ENCODE results near the gene RRP7A. TPM values are rescaled to one million over a fixed set of nuclear protein-coding genes. Genes with fewer than 3 reads are reported as not detected.
"Not testable (repeated sequence)": the region's sequence is repeated elsewhere in the genome, so short reads cannot be mapped to it uniquely, and the experiment has no call there.

The RRP7A gene
- polyA plus RNA-seq, 1 donor: 20.0 TPM

- DNase-seq: no peak
- Histone ChIP-seq H3K36me3 (ENCODE audit: control insufficient read depth, insufficient read depth, low read length) (no peaks in the 10 kb centered on the region), H3K9me3 (ENCODE audit: control insufficient read depth, low read depth, low read length) (peaks cover 6% of the 10 kb centered on the region), H3K27ac (ENCODE audit: low read length) (peak overlapping the region; percentile 14), H3K27me3 (ENCODE audit: control insufficient read depth, insufficient read depth, low read length) (no peaks in the 10 kb centered on the region), H3K4me3 (ENCODE audit: low read length) (peak overlapping the region; percentile 27), H3K4me1 (ENCODE audit: control insufficient read depth, insufficient read depth, low read length) (peaks cover 19% of the 10 kb centered on the region)
- no CpG with 5 or more reads among the region's 26 CpGs for WGBS (ENCODE audit: insufficient coverage, low lambda C conversion rate)
Observed at GRCh38 chr22:42500836-42501179, 18.8 kb downstream of the RRP7A start.

- DNase-seq: peak; percentile 82 to 88
- Histone ChIP-seq H3K27me3 (ENCODE audit: control insufficient read depth, insufficient read depth, low read length) (no peaks in the 10 kb centered on the region), H3K4me1 (ENCODE audit: control insufficient read depth, insufficient read depth, low read length) (peaks cover 19% of the 10 kb centered on the region), H3K9me3 (ENCODE audit: control insufficient read depth, low read depth, low read length) (peaks cover 6% of the 10 kb centered on the region), H3K36me3 (ENCODE audit: control insufficient read depth, insufficient read depth, low read length) (no peaks in the 10 kb centered on the region), H3K27ac (ENCODE audit: low read length) (peak overlapping the region; percentile 70), H3K4me3 (ENCODE audit: low read length) (peak overlapping the region; percentile 27)
- no CpG with 5 or more reads among the region's 56 CpGs for WGBS (ENCODE audit: insufficient coverage, low lambda C conversion rate)
Observed at GRCh38 chr22:42500161-42500835, 19.3 kb downstream of the RRP7A start.

DNA sequence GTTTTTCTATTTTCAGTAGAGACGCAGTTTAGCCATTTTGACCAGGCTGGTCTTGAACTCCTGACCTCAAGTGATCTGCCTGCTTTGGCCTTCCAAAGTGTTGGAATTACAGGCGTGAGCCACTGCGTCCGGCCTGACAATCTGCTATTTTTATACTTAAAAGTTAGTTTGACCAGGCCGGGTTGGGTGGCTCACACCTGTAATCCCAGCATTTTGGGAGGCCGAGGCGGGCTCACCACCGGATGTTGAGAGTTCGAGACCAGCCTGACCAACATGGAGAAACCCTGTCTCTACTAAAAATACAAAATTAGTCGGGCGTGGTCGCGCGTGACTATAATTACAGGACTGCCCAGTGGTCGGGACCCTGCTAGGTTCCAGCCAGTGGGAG is 19.8 kb downstream of the RRP7A start:
- not testable (repeated sequence) for H3K9me3 ChIP-seq (ENCODE audit: control insufficient read depth, low read depth, low read length); DNase-seq; H3K36me3 ChIP-seq (ENCODE audit: control insufficient read depth, insufficient read depth, low read length); H3K27me3 ChIP-seq (ENCODE audit: control insufficient read depth, insufficient read depth, low read length); H3K4me3 ChIP-seq (ENCODE audit: low read length)
- H3K27ac ChIP-seq (ENCODE audit: low read length): peak overlapping the region; percentile 70
- H3K4me1 ChIP-seq (ENCODE audit: control insufficient read depth, insufficient read depth, low read length): peaks cover 19% of the 10 kb centered on the region
- no CpG with 5 or more reads among the region's 15 CpGs for WGBS (ENCODE audit: insufficient coverage, low lambda C conversion rate)

GRCh38 chr22:42495533-42496141 is 24.0 kb downstream of the RRP7A start:
- not testable (repeated sequence) for DNase-seq; H3K27me3 ChIP-seq (ENCODE audit: control insufficient read depth, insufficient read depth, low read length); H3K4me3 ChIP-seq (ENCODE audit: low read length); H3K27ac ChIP-seq (ENCODE audit: low read length); H3K9me3 ChIP-seq (ENCODE audit: control insufficient read depth, low read depth, low read length); H3K36me3 ChIP-seq (ENCODE audit: control insufficient read depth, insufficient read depth, low read length)
- no CpG with 5 or more reads among the region's 10 CpGs for WGBS (ENCODE audit: insufficient coverage, low lambda C conversion rate)
- H3K4me1 ChIP-seq (ENCODE audit: control insufficient read depth, insufficient read depth, low read length): peaks cover 16% of the 10 kb centered on the region

GRCh38 chr22:42493393-42493792 is 26.2 kb downstream of the RRP7A start:
- no CpG with 5 or more reads among the region's 6 CpGs for WGBS (ENCODE audit: insufficient coverage, low lambda C conversion rate)
- Histone ChIP-seq H3K9me3 (ENCODE audit: control insufficient read depth, low read depth, low read length) (no peaks in the 10 kb centered on the region), H3K4me1 (ENCODE audit: control insufficient read depth, insufficient read depth, low read length) (peaks cover 6% of the 10 kb centered on the region), H3K27ac (ENCODE audit: low read length) (no peak overlapping the region), H3K4me3 (ENCODE audit: low read length) (no peak overlapping the region), H3K27me3 (ENCODE audit: control insufficient read depth, insufficient read depth, low read length) (no peaks in the 10 kb centered on the region), H3K36me3 (ENCODE audit: control insufficient read depth, insufficient read depth, low read length) (no peaks in the 10 kb centered on the region)
- DNase-seq: no peak

GRCh38 chr22:42492323-42492690 is 27.3 kb downstream of the RRP7A start:
- H3K4me3 ChIP-seq (ENCODE audit: low read length): no peak overlapping the region
- no peaks in the 10 kb centered on the region for H3K36me3 ChIP-seq (ENCODE audit: control insufficient read depth, insufficient read depth, low read length)
- WGBS (ENCODE audit: insufficient coverage, low lambda C conversion rate): no CpG with 5 or more reads among the region's 18 CpGs
- no peaks in the 10 kb centered on the region for H3K27me3 ChIP-seq (ENCODE audit: control insufficient read depth, insufficient read depth, low read length)
- no peak for DNase-seq
- H3K27ac ChIP-seq (ENCODE audit: low read length): no peak overlapping the region
- no peaks in the 10 kb centered on the region for H3K9me3 ChIP-seq (ENCODE audit: control insufficient read depth, low read depth, low read length)
- H3K4me1 ChIP-seq (ENCODE audit: control insufficient read depth, insufficient read depth, low read length): peaks cover 6% of the 10 kb centered on the region

GRCh38 chr22:42490243-42490832 is 29.3 kb downstream of the RRP7A start:
- no peak overlapping the region for H3K4me3 ChIP-seq (ENCODE audit: low read length)
- peaks cover 6% of the 10 kb centered on the region for H3K4me1 ChIP-seq (ENCODE audit: control insufficient read depth, insufficient read depth, low read length)
- no CpG with 5 or more reads among the region's 8 CpGs for WGBS (ENCODE audit: insufficient coverage, low lambda C conversion rate)
- H3K36me3 ChIP-seq (ENCODE audit: control insufficient read depth, insufficient read depth, low read length): no peaks in the 10 kb centered on the region
- H3K9me3 ChIP-seq (ENCODE audit: control insufficient read depth, low read depth, low read length): no peaks in the 10 kb centered on the region
- DNase-seq: peak; percentile 52 to 66
- H3K27ac ChIP-seq (ENCODE audit: low read length): no peak overlapping the region
- H3K27me3 ChIP-seq (ENCODE audit: control insufficient read depth, insufficient read depth, low read length): no peaks in the 10 kb centered on the region

DNA sequence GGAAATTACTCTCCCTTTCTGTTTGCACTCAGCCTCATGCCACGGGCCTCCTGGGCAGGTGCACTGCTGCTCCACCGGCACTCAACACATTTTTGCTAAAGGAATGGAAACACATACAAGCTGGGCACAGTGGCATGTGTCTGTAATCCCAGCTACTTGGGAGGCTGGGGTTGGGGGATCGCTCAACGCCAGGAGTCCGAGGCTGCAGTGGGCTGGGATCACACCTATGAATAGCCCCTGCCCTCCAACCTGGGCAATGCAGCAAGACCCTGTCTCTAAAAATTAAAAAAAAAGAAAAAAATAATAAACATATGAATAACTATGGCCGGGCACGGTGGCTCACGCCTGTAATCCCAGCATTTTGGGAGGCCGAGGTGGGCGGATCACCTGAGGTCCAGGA is 30.6 kb downstream of the RRP7A start:
- no peaks in the 10 kb centered on the region for H3K36me3 ChIP-seq (ENCODE audit: control insufficient read depth, insufficient read depth, low read length)
- no peaks in the 10 kb centered on the region for H3K9me3 ChIP-seq (ENCODE audit: control insufficient read depth, low read depth, low read length)
- no peaks in the 10 kb centered on the region for H3K27me3 ChIP-seq (ENCODE audit: control insufficient read depth, insufficient read depth, low read length)
- H3K4me1 ChIP-seq (ENCODE audit: control insufficient read depth, insufficient read depth, low read length): peaks cover 6% of the 10 kb centered on the region
- no peak overlapping the region for H3K27ac ChIP-seq (ENCODE audit: low read length)
- no CpG with 5 or more reads among the region's 10 CpGs for WGBS (ENCODE audit: insufficient coverage, low lambda C conversion rate)
- H3K4me3 ChIP-seq (ENCODE audit: low read length): no peak overlapping the region
- no peak for DNase-seq

GRCh38 chr22:42484506-42484905 is 35.1 kb downstream of the RRP7A start:
- no peaks in the 10 kb centered on the region for H3K9me3 ChIP-seq (ENCODE audit: control insufficient read depth, low read depth, low read length)
- DNase-seq: peak; percentile 15 to 27
- no peaks in the 10 kb centered on the region for H3K36me3 ChIP-seq (ENCODE audit: control insufficient read depth, insufficient read depth, low read length)
- H3K4me1 ChIP-seq (ENCODE audit: control insufficient read depth, insufficient read depth, low read length): no peaks in the 10 kb centered on the region
- WGBS (ENCODE audit: insufficient coverage, low lambda C conversion rate): no CpG with 5 or more reads among the region's 6 CpGs
- H3K4me3 ChIP-seq (ENCODE audit: low read length): no peak overlapping the region
- H3K27ac ChIP-seq (ENCODE audit: low read length): no peak overlapping the region
- H3K27me3 ChIP-seq (ENCODE audit: control insufficient read depth, insufficient read depth, low read length): no peaks in the 10 kb centered on the region

GRCh38 chr22:42483610-42484223 is 35.9 kb downstream of the RRP7A start:
- not testable (repeated sequence) for H3K9me3 ChIP-seq (ENCODE audit: control insufficient read depth, low read depth, low read length); H3K27me3 ChIP-seq (ENCODE audit: control insufficient read depth, insufficient read depth, low read length); DNase-seq; H3K4me3 ChIP-seq (ENCODE audit: low read length); H3K27ac ChIP-seq (ENCODE audit: low read length); H3K36me3 ChIP-seq (ENCODE audit: control insufficient read depth, insufficient read depth, low read length); H3K4me1 ChIP-seq (ENCODE audit: control insufficient read depth, insufficient read depth, low read length)
- WGBS (ENCODE audit: insufficient coverage, low lambda C conversion rate): no CpG with 5 or more reads among the region's 13 CpGs
